Osteocyte (in vitro differentiated cells): ENCODE measurements around the gene KIF4A. TPM values are rescaled to one million over a fixed set of nuclear protein-coding genes. Genes with fewer than 3 reads are reported as not detected.
"Not testable (repeated sequence)": the region's sequence is repeated elsewhere in the genome, so short reads cannot be mapped to it uniquely, and the experiment has no call there.

Experiments used
- DNase-seq: peaks from one replicate; pipeline ENCODE4 v3.0.0; 2021; ENCODE audit warnings: mixed read lengths; ENCODE audit not compliant: unreplicated experiment; ENCODE audit errors: extremely low spot score
- H3K27ac Mint-ChIP-seq: one replicate; pipeline ENCODE4 v1.8.0; 2021; ENCODE audit warnings: mild to moderate bottlenecking, mixed read lengths; ENCODE audit not compliant: unreplicated experiment
- H3K27me3 Mint-ChIP-seq: one replicate; pipeline ENCODE4 v1.8.0; 2021; ENCODE audit warnings: mixed read lengths; ENCODE audit not compliant: unreplicated experiment
- H3K36me3 Mint-ChIP-seq: one replicate; pipeline ENCODE4 v1.8.0; 2021; ENCODE audit warnings: mixed read lengths; ENCODE audit not compliant: unreplicated experiment
- H3K4me1 Mint-ChIP-seq: one replicate; pipeline ENCODE4 v1.8.0; 2021; ENCODE audit warnings: mixed read lengths; ENCODE audit not compliant: unreplicated experiment
- H3K4me3 Mint-ChIP-seq: one replicate; pipeline ENCODE4 v1.8.0; 2021; ENCODE audit warnings: mild to moderate bottlenecking, moderate library complexity, mixed read lengths; ENCODE audit not compliant: unreplicated experiment
- H3K9me3 Mint-ChIP-seq: one replicate; pipeline ENCODE4 v1.8.0; 2021; ENCODE audit warnings: mixed read lengths; ENCODE audit not compliant: unreplicated experiment
- CTCF ChIP-seq: fragments of 200-600 bp; sonication (generic); IDR thresholded peaks from 2 replicates; pipeline ENCODE4 v1.5.0; 2021; ENCODE audit warnings: antibody characterized with exemption, mild to moderate bottlenecking, moderate library complexity
- total RNA-seq: library from RNA; stranded (reverse); gene quantifications from 2 replicates; pipeline ENCODE4 v1.2.1, GENCODE V29; 2021

KIF4A gene
- total RNA-seq, 1 donor from 2014 or later, result 6.1 TPM

- DNase-seq, result no peak
- Mint-ChIP-seq H3K36me3 (no peaks in the 10 kb centered on the region), H3K27me3 (no peaks in the 10 kb centered on the region), H3K4me1 (no peaks in the 10 kb centered on the region), H3K4me3 (no peak overlapping the region), H3K9me3 (peaks cover 3% of the 10 kb centered on the region), H3K27ac (no peak overlapping the region)
- TF ChIP-seq CTCF, result no peak
These were observed 48.4 kb downstream of the KIF4A start for GRCh38 chrX:70338290-70338689.

- Mint-ChIP-seq H3K4me1 (no peaks in the 10 kb centered on the region), H3K4me3 (no peak overlapping the region), H3K27ac (no peak overlapping the region), H3K36me3 (peaks cover 2% of the 10 kb centered on the region), H3K27me3 (no peaks in the 10 kb centered on the region), H3K9me3 (peaks cover 3% of the 10 kb centered on the region)
- TF ChIP-seq CTCF, result no peak
- DNase-seq, result no peak
These were observed 53.5 kb downstream of the KIF4A start for GRCh38 chrX:70343435-70343834.

- no peak overlapping the region for H3K4me3 Mint-ChIP-seq
These were observed 56.6 kb downstream of the KIF4A start for GRCh38 chrX:70346418-70347070.

GRCh38 chrX:70348825-70349224, 58.9 kb downstream of the KIF4A start:
- H3K36me3 Mint-ChIP-seq, DNase-seq, H3K27me3 Mint-ChIP-seq, H3K4me1 Mint-ChIP-seq, H3K9me3 Mint-ChIP-seq, H3K27ac Mint-ChIP-seq, H3K4me3 Mint-ChIP-seq: not testable (repeated sequence)

More at GRCh38 chrX:70346418-70347070, 56.6 kb downstream of the KIF4A start:
- Mint-ChIP-seq H3K27ac (no peak overlapping the region), H3K4me1 (no peaks in the 10 kb centered on the region), H3K36me3 (peaks cover 2% of the 10 kb centered on the region), H3K27me3 (no peaks in the 10 kb centered on the region), H3K9me3 (no peaks in the 10 kb centered on the region)
- DNase-seq, result no peak
- no peak for TF ChIP-seq CTCF

- not testable (repeated sequence) for H3K27me3 Mint-ChIP-seq, H3K4me1 Mint-ChIP-seq, H3K27ac Mint-ChIP-seq, H3K36me3 Mint-ChIP-seq, H3K9me3 Mint-ChIP-seq, H3K4me3 Mint-ChIP-seq, DNase-seq
These were observed 59.6 kb downstream of the KIF4A start for GRCh38 chrX:70349367-70350125.

GRCh38 chrX:70352496-70352895, 62.6 kb downstream of the KIF4A start:
- Mint-ChIP-seq H3K9me3 (no peaks in the 10 kb centered on the region), H3K4me1 (no peaks in the 10 kb centered on the region), H3K27me3 (no peaks in the 10 kb centered on the region), H3K36me3 (peaks cover 2% of the 10 kb centered on the region), H3K4me3 (no peak overlapping the region), H3K27ac (no peak overlapping the region)
- no peak for TF ChIP-seq CTCF
- no peak for DNase-seq
